H1 (cell line): ENCODE measurements around the gene RXRA.

Experiments
- BRCA1 ChIP-seq: IDR thresholded peaks from 2 replicates; pipeline ENCODE4 v1.6.1; 2012; ENCODE audit warnings: low read depth, low read length, improper control_type of control experiment
- CHD2 ChIP-seq: IDR thresholded peaks from 2 replicates; pipeline ENCODE4 v1.6.1; 2012; ENCODE audit warnings: low read length, improper control_type of control experiment
- CTCF ChIP-seq, 3 experiments: IDR thresholded peaks; 1 replicate in 2 of 3; 2 replicates in 1 of 3; pipeline versions ENCODE4 v1.5.1 to v1.6.1; 2011; ENCODE audit warnings: low read length in 3 of 3, mild to moderate bottlenecking in 3 of 3, inconsistent platforms in 2 of 3, low read depth in 1 of 3, moderate library complexity in 1 of 3; ENCODE audit not compliant: insufficient read depth in 1 of 3; ENCODE audit errors: control extremely low read depth in 1 of 3
- MAFK ChIP-seq: IDR thresholded peaks from 2 replicates; pipeline ENCODE4 v1.6.1; 2012; ENCODE audit warnings: low read depth, mild to moderate bottlenecking, improper control_type of control experiment, low read length
- POLR2AphosphoS5 ChIP-seq: IDR thresholded peaks from 2 replicates; pipeline ENCODE4 v1.6.1; 2011; ENCODE audit warnings: low read depth, low read length
- ZNF274 ChIP-seq: IDR thresholded peaks from 2 replicates; pipeline ENCODE4 v1.7.0; 2012; ENCODE audit warnings: low read length, borderline replicate concordance; ENCODE audit errors: extremely low read depth

- TF ChIP-seq CHD2 (no peak), BRCA1 (no peak), CTCF (IDR thresholded peaks at IDR 0.05; ENCODE audit: control extremely low read depth in 1 of 3, insufficient read depth in 1 of 3, low read depth in 1 of 3, low read length in 3 of 3) (no peak), MAFK (no peak), ZNF274 (no peak), POLR2AphosphoS5 (no peak)
These were observed 147.1 kb downstream of the RXRA start for GRCh38 chr9:134473141-134474054.
